Daoy (cell line): ENCODE data around the gene RIMBP3C. TPM values are rescaled to one million over a fixed set of nuclear protein-coding genes. Genes with fewer than 3 reads are reported as not detected.
"Not testable (repeated sequence)": the region's sequence is repeated elsewhere in the genome, so short reads cannot be mapped to it uniquely, and the experiment has no call there.

Experiments
- DNase-seq: peaks from one replicate; pipeline ENCODE4 v3.0.0-alpha.2; 2015; ENCODE audit warnings: low read depth
- total RNA-seq: library from RNA; depleted of rRNA; stranded (reverse); fragments of >200 nt; shearing (Covaris generic); gene quantifications from 2 replicates; pipeline ENCODE4 v1.2.3, GENCODE V29; 2014; rRNA removed

Gene RIMBP3C, protein sequence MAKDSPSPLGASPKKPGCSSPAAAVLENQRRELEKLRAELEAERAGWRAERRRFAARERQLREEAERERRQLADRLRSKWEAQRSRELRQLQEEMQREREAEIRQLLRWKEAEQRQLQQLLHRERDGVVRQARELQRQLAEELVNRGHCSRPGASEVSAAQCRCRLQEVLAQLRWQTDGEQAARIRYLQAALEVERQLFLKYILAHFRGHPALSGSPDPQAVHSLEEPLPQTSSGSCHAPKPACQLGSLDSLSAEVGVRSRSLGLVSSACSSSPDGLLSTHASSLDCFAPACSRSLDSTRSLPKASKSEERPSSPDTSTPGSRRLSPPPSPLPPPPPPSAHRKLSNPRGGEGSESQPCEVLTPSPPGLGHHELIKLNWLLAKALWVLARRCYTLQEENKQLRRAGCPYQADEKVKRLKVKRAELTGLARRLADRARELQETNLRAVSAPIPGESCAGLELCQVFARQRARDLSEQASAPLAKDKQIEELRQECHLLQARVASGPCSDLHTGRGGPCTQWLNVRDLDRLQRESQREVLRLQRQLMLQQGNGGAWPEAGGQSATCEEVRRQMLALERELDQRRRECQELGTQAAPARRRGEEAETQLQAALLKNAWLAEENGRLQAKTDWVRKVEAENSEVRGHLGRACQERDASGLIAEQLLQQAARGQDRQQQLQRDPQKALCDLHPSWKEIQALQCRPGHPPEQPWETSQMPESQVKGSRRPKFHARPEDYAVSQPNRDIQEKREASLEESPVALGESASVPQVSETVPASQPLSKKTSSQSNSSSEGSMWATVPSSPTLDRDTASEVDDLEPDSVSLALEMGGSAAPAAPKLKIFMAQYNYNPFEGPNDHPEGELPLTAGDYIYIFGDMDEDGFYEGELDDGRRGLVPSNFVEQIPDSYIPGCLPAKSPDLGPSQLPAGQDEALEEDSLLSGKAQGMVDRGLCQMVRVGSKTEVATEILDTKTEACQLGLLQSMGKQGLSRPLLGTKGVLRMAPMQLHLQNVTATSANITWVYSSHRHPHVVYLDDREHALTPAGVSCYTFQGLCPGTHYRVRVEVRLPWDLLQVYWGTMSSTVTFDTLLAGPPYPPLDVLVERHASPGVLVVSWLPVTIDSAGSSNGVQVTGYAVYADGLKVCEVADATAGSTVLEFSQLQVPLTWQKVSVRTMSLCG (N-terminal part only)
- total RNA-seq, result 1.2 TPM in 1 of 2 replicates, not detected in the other

DNA sequence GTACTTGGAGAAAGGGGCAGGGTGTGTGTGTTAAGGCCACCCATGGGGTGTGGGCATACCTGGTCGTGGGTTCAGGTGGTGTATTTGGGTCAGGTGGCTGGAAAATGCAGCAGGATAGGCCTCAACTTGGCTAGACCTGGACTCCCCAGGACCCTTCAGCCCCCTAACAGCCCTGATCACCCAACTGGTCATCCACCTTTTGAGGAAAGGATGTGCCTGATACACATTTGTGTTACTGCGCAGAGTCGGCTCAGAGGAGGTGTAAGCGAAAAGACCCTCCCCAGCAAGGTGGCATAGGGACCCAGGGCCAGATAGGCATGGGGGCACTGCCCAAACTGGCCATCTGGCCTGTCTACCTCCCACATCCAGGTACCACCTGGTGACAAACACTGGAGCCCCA lies at the start of gene RIMBP3C:
RIMBP3C (minus strand) TSS at position 101 of the 400 bp plus-strand sequence. CDS start 485 bp downstream, outside the sequence.
- DNase-seq, result not testable (repeated sequence)

DNA sequence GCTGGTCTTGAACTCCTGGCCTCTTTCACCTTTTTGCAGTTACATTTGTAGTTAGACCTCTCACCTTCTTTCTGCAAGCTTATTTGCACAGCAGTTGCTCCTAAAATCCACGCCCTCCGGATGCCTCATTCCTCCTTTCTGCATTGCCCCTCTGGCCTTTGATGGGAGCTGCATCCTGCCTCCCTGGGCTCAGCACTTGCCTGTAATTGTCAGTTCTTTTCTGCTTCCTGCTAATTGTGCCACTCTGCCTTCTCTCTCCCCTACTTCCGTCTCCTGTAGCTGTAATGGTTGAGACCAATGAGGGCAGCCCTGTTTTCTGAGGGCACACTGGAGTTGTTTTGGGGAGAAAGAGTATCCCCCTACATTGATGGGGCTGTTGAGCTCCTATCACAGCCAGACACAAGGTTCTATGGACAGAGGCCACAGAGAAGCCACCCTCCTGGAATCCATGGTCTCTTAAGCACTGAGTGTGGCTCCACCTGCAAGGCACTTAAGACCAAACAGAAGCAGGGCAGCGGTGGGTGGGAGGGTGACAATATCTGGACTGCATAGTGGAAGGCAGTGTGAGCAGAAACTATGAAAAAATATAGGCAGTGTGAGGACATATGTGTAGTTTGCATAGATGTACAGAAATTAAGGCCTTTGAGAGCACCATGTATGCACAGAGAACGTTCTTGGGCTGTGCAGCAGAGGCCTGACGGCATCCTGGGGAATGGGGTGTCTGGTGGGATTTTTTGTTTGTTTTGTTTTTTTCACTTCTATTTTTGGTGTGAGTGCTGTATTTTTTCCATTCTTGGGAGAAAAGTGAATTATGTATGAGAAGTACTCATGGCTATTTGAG lies 48.0 kb upstream of the RIMBP3C start:
- no peak for DNase-seq

DNA sequence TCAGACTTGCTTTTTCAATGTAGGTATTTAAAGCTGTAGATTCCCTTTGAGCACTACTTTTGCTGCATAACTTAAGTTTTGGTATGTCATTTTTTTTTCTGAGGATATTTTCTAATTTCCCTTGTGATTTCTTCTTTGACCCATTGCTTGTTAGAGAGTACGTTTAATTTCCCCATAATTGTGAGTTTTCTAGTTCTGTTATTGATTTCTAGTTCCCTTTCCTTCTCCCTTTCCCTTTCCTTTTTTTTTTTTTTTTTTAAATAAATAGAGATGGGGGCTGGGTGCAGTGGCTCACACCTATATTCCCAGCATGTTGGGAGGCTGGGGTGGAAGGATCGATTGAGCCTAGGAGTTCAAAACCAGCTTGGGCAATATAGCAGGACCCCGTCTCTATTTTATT lies 47.0 kb upstream of the RIMBP3C start:
- no peak for DNase-seq

DNA sequence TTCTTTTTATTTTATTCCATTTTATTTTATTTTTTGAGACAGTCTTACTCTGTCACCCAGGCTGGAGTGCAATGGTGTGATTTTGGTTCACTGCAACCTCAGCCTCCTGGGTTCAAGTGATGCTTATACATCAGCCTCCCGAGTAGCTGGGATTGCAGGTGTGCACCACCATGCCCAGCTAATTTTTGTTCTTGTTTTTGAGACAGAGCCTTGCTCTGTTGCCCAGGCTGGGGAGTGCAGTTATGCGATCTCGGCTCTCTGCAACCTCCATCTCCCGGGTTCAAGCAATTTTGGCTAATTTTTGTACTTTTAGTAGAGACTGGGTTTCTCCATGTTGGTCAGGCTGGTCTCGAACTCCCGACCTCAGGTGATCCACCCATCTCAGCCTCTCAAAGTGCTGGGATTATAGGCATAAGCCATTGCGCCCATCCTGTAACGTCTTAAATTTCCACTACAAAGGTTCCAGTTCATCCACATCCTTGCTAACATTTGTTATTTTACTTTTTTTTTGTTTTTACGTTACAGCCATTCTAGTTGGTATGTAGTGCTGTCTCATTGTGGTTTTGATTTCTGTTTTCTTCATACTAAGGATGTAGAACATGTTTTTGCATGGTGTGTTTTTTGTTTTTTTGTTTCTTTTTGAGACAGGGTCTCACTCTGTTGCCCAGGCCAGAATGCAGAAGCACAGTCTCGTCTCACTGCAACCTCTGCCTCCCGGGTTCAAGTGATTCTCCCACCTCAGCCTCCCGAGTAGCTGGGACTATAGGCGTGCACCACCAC lies 45.3 kb upstream of the RIMBP3C start:
- not testable (repeated sequence) for DNase-seq

DNA sequence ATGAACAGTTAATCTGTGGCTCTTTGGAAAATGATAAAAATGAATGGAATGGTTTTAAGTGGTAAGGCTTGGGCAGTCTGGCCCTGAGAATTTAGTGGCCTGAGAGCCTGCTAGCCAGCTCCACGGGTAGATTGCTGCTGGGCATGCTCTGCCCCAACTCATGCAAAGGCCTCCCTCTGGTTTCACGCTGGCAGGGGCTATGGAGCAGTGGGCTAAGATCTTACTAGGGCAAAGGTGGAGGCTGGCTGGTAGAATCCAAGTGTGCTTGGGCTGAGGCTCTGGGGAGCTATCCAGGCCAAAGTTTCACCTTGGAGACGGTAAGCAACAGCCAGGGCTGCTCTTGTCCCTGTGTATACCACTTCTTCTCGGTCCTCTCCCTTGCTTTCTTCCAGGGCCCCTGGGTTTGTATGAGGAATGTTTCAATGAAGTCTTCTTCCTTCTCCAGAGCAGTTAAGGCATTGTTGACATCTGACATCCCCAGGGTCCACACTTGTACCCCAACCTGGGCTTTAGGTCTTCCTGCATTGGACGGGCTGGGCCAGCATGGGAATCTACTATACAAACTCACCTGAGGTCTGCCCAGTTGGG lies 43.7 kb upstream of the RIMBP3C start:
- DNase-seq, result no peak

DNA sequence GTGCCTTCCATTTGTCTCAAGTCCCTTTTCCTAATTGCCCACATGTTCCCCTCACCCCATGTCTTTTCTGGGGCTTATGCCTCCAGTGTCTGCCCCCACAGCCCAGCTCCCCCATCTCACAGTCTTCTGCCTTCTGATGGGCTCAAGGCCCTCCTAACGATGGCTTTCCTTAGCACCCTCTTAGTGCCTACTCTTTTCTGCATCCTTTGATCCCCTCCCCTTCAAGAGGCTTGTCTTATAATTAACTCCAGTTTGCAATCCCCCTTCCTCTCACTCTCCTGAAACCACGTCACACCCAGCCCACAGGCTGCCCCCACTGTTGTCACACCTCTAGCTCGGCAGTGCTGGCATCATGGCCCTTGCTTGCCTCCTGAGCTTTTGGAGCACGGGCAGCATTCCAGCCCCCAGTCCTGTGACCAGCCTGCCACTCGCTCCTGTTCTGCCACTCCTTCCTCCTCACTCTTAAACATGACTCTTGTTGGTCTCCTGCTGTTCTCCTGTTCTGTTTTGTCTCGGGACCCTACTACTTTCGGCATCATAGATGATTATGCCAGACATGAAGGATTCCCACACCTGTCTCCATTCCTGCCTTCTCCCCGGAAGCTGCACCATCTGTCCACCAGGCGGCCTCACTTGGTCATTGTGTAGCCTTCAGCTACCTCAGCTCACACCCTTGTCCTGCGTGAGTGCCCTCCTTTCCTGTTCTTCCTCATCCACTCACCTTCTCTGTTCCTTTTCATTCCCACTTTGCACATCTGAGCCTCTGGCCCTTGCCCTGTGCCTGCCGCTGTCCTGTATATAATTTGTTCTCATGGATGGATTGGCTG lies 42.4 kb upstream of the RIMBP3C start:
- DNase-seq, result no peak

DNA sequence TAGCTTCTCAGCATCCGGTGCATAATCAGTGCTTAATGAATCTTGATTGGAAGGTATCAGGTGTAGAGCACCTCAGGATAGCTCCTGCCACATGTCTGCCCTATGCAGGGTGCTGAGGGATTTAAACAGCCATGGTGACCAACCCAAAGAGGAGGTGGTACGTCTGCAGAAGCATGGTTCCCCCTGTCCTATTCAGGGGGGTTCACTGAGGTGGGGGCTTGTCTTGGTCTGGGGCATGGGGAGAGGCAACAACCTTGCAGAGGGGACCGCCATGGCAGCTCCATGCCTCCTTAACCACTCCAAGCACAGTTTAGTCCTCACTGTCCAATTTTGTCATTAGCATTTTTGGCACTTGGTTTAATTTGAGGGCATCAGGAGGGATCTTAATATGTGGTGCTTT lies 41.2 kb upstream of the RIMBP3C start:
- DNase-seq, result no peak

DNA sequence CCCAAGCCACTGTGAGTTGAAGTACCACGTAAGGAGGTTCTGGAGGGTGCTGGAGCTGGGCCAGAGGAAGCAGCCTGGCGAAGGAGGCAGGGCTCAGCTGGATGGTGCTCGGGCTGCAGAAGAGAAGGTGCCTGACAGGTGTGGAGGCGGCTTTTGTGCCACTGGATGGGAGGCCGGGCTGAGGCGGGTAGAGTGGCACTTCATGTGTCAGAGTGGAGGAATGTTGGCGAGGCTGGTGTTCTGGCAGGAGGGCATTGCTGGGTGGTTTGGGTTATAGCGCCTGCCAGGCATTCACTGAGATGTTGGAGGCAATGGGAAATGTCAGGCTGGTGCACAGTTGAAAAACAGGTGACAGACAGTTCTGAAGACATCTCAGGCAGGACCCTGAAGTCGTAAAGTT lies 40.4 kb upstream of the RIMBP3C start:
- no peak for DNase-seq

DNA sequence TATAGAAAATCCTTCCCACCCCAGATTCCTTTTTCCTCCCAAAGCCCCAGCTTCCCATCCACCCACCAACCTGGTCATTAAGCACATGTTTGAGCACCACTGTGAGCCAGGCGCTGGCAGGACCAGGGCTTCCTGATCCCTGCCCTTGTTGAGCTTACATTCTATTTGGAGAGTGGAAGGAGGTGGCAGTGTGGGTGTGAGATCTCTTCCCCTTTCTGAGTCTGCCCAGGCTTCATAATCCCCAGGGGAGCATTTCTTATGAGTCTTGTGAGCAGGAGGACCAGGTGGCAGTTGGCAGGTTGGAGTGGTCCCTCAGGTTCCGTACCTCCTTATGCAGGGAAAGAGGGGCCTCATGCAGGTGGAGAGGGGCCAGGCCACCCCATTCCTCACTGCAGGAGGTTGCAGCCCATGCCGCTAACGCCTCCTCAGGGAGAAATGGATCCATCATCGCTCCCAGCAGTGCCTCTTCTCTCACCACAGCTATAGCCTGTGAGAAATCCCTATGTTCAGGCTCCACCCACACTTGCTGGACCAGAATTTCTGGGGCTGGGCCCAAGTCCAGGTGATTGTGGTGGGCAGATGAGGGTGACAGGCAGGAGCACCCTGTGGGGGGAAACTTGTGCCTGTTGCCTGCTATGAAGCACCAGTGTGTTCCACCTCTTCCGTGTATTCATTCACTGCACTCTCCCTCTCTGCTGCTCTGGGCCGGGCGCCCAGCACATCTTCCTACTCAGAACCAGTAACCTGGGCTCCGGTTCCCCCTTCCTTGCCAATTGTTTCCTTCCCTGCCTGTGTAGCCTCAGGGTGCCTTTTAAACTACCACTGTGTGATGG lies 39.8 kb upstream of the RIMBP3C start:
- no peak for DNase-seq

DNA sequence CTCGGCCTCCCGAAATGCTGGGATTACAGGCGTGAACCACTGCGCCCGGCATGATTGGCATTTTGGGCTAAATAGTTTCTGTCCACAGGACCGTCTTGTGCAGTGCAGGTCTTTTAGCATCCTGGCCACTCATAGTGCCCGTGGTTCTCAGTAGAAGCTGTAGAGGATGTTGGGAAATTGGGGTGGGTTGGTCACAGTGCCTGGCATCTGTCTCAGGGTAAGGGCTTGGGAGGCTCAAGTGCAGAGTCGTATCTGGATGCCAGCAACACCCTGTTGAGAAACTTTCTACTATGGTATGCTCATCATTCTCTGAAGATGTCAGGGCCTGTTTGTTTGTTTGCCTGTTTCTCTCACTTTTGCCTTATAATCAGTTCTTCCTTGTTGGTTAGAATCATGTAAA lies 38.1 kb upstream of the RIMBP3C start:
- DNase-seq, result no peak

DNA sequence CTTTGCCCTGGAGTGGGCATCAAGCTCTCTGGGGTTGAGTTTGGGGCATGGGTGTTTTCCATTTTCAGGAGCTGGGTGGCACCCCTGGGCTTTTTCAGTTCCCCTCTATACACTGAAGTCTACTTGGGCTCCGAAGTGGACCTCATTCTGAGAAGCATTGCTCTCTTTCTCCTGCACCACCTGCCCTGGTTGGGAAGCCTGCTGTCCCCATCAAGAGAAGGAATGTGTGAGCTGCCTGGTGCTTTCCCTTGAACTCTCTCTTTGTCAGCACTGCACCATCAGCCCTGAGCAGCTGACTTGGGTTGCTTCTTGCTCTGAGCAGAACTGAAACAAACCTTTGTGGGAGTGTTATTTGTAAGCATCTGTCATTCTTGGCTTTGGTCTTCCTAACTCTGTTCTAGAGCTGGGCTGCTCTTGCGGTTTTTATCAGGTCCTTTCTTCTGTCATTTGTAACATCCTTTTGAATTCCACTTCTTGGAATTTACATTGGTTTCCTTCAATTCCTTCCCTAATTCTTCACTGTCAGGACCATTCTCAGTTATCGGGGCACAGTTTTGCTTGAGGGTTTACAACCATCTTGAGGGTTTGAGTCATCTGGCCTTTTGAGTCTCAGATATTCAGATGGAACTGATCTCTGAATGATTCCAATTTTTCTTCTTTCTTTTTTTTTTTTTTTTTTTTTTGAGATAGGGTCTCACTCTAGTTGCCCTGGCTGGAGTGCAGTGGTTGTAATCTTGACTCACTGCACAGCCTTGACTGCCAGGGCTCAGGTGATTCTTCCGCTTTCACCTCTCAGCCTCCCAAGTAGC lies 36.7 kb upstream of the RIMBP3C start:
- DNase-seq, result no peak

DNA sequence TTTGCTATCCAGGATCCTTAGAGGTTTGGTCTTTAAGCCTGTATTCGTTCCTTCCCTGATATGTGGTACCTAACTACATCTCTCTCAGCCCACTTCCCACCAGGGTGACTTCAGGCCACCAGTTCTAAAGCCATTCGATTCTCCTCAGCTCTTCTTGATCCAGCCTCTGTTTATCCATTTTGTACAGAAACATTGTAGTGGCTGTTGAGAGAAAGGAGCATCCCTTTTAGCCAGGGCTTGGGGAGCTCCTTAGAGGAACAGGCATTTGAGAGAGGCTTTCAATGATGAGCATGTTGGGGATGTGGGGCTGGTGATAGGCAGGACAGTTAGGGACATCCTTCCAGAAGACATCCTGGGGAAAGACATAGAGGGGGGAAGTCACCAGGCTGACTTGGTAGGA lies 34.1 kb upstream of the RIMBP3C start:
- no peak for DNase-seq

DNA sequence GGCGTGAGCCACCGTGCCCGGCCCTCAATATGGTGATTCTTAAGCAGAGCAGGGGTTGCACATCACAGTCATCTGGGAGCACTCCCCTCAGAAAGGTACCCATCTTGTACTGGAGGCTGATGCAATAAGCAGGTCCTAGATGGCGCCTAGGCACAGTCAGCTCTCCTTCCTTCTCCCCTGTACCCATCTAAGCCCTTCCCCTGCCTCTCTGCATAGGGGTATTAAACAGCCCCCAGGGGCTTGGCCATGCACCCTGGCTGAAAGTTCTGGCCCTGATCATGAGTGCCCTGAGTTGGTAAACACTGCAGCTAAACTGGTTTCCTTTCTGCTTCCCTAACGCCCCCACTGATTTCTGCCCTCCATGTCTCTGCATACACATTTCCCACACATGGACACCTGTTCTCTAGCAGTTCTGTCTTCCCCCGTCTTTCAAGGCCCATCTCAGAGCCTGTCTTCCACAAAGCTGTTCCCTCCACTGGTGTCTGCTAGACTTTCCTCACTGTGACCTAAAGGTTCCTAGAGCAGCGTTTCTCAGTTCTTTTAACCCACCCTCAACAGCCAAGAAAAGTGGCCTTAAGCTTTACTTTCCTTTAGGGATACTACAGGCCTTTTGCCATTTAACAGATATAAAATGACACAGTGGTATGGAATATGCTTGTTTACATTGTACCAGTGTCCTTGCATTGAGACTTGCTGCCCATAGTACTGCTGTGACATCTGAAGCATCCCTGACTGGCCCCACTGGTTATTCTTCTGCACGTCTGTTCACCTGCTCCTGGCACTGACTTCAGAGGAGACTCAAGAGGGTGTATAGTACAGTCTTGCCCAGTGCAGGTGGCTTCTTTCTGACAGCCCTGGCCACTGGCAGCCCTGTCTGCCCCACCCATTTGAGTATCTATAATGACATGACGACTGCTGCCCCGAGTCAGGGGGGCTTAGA lies 31.8 kb upstream of the RIMBP3C start:
- no peak for DNase-seq

DNA sequence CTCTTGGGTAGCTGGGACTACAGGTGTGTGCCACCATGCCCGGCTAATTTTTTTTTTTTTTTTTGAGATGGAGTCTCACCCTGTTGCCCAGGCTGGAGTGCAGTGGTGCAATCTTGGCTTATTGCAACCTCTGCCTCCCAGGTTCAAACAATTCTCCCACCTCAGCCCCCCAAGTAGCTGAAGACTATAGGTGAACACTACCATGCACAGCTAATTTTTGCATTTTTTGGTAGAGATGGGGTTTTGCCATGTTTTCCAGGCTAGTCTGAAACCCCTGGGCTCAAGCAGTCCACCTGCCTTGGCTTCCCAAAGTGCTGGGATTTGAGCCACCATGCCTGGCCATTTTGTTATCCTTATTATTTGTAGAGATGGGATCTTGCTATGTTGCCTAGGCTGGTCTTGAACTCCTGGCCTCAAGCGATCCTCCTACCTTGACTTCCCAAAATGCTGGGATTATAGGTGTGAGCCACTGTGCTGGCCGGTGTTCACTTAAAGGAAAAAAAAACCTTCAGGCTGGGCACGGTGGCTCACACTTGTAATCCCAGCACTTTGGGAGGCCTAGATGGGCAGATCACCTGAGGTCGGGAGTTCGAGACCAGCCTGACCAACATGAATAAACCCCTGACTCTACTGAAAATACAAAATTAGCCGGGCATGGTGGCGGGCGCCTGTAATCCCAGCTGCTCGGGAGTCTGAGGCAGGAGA lies 29.9 kb upstream of the RIMBP3C start:
- not testable (repeated sequence) for DNase-seq

DNA sequence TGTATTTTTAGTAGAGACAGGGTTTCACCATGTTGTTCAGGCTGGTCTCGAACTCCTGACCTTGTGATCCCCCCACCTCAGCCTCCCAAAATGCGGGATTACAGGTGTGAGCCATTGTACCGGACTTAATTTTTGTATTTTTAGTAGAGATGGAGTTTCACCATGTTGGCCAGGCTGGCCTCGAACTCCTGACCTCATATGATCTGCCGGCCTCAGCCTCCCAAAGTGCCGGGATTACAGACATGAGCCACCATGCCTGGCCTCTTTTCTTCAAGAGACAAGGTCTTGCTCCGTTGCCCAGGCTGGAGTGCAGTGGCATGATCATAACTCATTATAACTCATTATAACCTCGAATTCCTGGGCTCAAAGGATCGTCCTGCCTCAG lies 29.4 kb upstream of the RIMBP3C start:
- not testable (repeated sequence) for DNase-seq

DNA sequence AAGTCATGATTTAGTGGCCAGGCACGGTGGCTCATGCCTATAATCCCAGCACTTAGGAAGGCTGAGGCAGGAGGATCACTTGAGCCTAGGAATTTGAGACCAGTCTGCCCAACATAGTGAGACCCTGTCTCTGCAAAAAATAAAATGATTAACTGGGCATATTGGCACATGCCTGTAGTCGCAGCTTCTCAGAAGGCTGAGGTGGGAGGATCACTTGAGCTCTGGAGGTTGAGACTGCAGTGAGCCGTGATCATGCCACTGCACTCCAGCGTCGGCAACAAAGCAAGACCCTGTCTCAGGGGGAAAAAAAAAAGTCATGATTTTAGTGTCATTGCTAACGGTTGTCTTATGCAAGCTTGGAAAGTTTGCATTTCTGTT lies 28.2 kb upstream of the RIMBP3C start:
- DNase-seq, result no peak
